RWPE1 (cell line): Measurements from ENCODE around the gene ADH7.
A peak's percentile ranks its signal among the peaks of the same experiment; 100 is the strongest.

Experiments used
- CTCF ChIA-PET: fragments of 350-600 bp; sonication (Branson Sonifier 250); formaldehyde crosslinking; extraction: SDS; loops from one replicate; lab custom pipeline; 2021; lab: Yijun Ruan, JAX
- POLR2A ChIA-PET: fragments of 400-600 bp; formaldehyde crosslinking; extraction: SDS; loops from one replicate; lab custom pipeline; 2020; ENCODE audit warnings: antibody characterized with exemption; ENCODE audit not compliant: low non-redundant PET; lab: Yijun Ruan, JAX
- DNase-seq: peaks from one replicate; pipeline ENCODE4 v3.0.0; 2012; ENCODE audit warnings: low spot score
- H3K27ac ChIP-seq: fragments of 450-650 bp; 2 replicates; pipeline ENCODE4 v1.5.1; 2017
- CTCF ChIP-seq: fragments of 450-650 bp; conservative IDR thresholded peaks from 2 replicates; pipeline ENCODE4 v1.5.1; 2017; ENCODE audit warnings: low read depth, mild to moderate bottlenecking

The ADH7 gene

GRCh38 chr4:99467887-99468286 lies 32.7 kb upstream of the ADH7 start:
- ChIA-PET CTCF (no interaction called here), POLR2A (no interaction called here)
- DNase-seq = no peak
- TF ChIP-seq CTCF = no peak
- H3K27ac ChIP-seq = no peak overlapping the region

- no peak for DNase-seq
- POLR2A ChIA-PET = no interaction called here
- no peak for TF ChIP-seq CTCF
- H3K27ac ChIP-seq = no peak overlapping the region
- CTCF ChIA-PET = interaction anchor here (0.5 to 1.7 kb wide), 13 partner anchors 8 to 1227 kb away, joined by 3 to 11 read pairs (median 4); no protein-coding TSS in a partner anchor
Observed at GRCh38 chr4:99463566-99463965, 28.4 kb upstream of the ADH7 start.

GRCh38 chr4:99462875-99463464 lies 27.8 kb upstream of the ADH7 start:
- peak; percentile 84 for TF ChIP-seq CTCF
- DNase-seq = peak; percentile 76
- ChIA-PET CTCF (interaction anchor here (0.5 to 1.7 kb wide), 15 partner anchors 8 to 1226 kb away, joined by 3 to 11 read pairs (median 4); no protein-coding TSS in a partner anchor), POLR2A (no interaction called here)
- H3K27ac ChIP-seq = no peak overlapping the region

GRCh38 chr4:99461623-99462401 lies 26.7 kb upstream of the ADH7 start:
- ChIA-PET POLR2A (no interaction called here), CTCF (no interaction called here)
- DNase-seq = no peak
- TF ChIP-seq CTCF = no peak
- no peak overlapping the region for H3K27ac ChIP-seq

- no peak overlapping the region for H3K27ac ChIP-seq
- ChIA-PET POLR2A (interaction anchor here (0.5 kb wide), 1 partner anchor 717 kb away, joined by 3 read pairs; no protein-coding TSS in a partner anchor), CTCF (interaction anchor here (1.7 kb wide), 1 partner anchor 55 kb away, joined by 6 read pairs; no protein-coding TSS in a partner anchor)
- TF ChIP-seq CTCF = no peak
- DNase-seq = no peak
Observed at GRCh38 chr4:99459546-99460042, 24.5 kb upstream of the ADH7 start.

- no peak for TF ChIP-seq CTCF
- DNase-seq = peak; percentile 79
- ChIA-PET POLR2A (no interaction called here), CTCF (interaction anchor here (0.6 to 1.7 kb wide), 2 partner anchors 54 to 341 kb away, joined by 3 to 6 read pairs; no protein-coding TSS in a partner anchor)
- H3K27ac ChIP-seq = peak overlapping the region; percentile 78
Observed at GRCh38 chr4:99458911-99459447, 23.8 kb upstream of the ADH7 start.
